NK-92 treated with Interleukin-12 subunit alpha and Interleukin-12 subunit beta, amount 100 ng/mL, for 24 hours (cell line): ENCODE measurements around the gene ST14.
"Not testable (repeated sequence)": the region's sequence is repeated elsewhere in the genome, so short reads cannot be mapped to it uniquely, and the experiment has no call there.

Source experiments
- DNase-seq: peaks from one replicate; lab custom pipeline; 2025; lab: John Stamatoyannopoulos, UW

ST14 gene

DNA sequence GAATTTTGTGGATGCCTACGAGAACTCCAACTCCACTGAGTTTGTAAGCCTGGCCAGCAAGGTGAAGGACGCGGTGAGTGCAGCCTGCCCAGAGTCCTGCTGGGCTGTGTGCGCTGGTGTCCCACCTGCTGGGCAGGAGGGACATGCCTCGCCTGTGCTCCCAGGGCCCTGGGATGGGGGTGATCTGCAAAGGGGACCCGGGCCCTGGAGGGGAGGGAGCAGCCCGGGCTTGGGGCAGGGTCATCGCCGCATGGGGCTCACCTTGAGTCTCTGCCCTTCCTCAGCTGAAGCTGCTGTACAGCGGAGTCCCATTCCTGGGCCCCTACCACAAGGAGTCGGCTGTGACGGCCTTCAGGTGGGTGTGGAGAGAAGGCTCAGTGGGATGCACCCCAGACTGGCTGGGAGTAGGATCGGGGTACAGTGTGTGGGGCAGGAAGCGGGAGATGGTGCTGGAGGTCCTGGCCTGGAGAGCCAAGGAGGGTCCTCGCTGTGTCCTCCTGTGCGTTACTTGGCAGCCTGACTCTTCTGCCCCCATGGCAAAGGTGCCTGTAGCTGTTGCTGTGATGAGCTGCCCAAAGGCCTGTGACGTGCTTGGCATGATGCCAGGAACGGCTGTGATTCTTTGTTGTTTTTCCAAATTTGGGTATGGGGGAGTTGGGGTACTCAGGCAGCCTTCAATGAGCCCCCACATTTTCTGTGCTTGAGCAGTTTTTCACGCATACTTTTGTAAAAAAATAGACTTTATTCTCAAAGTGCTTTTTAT is 29.2 kb downstream of the ST14 start:
- no peak for DNase-seq

DNA sequence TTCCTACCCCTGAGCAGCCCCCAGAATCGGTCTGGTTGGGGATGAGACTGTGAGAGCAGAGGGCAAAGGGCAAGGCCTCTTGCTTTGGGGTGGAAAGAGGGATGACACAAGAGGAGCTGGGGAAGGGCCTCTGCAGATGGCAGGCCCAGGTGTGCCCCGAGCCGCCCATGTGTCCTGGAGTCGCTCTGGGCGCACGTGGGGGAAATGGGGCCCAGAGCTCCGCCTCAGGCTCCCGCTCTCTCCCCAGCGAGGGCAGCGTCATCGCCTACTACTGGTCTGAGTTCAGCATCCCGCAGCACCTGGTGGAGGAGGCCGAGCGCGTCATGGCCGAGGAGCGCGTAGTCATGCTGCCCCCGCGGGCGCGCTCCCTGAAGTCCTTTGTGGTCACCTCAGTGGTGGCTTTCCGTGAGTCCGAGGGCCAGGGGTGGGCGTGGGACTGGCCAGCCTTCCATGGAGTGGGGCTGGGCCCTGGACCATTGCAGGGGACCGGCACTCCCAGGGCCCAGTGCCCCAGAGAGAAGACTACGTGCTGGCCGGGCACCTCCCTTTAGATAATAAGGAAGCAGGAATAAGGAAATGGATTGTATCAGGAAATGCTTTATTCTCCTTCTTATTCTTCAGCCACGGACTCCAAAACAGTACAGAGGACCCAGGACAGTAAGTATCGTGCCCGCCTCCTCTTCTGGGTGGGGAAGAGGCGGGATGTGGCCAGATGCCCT is 30.1 kb downstream of the ST14 start:
- DNase-seq = no peak

DNA sequence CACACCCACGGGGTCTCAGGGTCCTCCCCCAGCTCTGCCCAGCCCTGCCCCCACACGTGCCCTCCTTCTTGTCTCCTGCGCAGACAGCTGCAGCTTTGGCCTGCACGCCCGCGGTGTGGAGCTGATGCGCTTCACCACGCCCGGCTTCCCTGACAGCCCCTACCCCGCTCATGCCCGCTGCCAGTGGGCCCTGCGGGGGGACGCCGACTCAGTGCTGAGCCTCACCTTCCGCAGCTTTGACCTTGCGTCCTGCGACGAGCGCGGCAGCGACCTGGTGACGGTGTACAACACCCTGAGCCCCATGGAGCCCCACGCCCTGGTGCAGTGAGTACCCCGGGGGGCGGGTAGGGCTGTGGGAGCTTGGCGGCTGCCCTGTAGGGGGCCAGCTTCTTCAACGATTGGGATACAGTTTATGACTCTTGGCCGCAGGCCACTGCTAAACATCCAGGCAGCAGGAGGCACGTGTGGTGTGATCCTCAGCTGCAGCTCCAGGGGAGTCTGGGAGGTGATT is 30.8 kb downstream of the ST14 start:
- no peak for DNase-seq

DNA sequence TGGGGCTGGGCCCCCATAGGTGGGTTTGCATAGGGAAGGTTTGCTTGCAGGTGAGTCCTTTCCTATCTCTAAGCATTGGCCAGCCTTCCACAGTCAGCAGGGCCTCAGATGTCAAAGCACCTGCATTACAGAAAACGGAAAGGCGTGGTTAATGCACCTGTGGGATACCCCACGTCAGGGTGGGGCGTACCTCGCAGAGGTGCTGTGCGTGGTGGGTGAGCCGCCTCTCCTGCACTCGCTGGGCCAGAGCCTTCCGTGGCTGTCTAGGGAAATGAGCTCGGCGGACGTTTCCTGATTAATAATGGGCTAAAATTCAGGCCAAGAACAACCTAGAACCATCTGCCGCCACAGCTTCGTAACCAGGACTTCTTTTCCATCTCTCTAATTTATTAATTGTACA is 32.3 kb downstream of the ST14 start:
- DNase-seq = no peak

DNA sequence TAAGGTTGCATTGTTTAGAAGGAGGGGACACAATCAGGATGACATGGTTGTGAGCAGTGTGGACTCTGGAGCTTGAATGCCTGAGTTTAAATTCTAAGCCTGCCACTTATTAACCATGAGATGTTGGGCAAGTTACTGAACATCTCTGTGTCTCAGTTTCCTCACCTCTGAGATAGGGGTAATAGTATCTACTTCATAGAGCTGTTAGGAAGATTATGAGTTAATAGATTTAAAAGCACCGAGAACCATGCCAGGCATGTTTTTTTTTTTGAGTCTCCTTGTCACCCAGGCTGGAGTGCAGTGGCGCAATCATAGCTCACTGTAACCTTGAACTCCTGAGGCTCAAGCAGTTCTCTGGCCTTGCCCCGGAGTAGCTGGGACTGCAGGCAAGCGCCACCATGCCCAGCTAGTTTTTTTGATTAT is 33.3 kb downstream of the ST14 start:
- no peak for DNase-seq

DNA sequence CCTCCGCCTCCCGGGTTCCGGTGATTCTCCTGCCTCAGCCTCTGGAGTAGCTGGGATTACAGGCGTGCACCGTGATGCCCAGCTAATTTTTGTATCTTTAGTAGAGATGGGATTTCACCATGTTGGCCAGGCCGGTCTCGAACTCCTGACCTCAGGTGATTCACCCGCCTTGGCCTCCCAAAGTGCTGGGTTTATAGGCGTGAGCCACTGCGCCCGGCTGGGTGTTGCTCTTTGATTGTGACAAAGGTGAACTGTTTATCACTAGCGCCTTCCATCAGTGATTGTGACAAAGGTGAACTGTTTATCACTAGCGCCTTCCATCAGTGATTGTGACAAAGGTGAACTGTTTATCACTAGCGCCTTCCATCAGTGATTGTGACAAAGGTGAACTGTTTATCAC is 34.0 kb downstream of the ST14 start:
- DNase-seq = not testable (repeated sequence)

DNA sequence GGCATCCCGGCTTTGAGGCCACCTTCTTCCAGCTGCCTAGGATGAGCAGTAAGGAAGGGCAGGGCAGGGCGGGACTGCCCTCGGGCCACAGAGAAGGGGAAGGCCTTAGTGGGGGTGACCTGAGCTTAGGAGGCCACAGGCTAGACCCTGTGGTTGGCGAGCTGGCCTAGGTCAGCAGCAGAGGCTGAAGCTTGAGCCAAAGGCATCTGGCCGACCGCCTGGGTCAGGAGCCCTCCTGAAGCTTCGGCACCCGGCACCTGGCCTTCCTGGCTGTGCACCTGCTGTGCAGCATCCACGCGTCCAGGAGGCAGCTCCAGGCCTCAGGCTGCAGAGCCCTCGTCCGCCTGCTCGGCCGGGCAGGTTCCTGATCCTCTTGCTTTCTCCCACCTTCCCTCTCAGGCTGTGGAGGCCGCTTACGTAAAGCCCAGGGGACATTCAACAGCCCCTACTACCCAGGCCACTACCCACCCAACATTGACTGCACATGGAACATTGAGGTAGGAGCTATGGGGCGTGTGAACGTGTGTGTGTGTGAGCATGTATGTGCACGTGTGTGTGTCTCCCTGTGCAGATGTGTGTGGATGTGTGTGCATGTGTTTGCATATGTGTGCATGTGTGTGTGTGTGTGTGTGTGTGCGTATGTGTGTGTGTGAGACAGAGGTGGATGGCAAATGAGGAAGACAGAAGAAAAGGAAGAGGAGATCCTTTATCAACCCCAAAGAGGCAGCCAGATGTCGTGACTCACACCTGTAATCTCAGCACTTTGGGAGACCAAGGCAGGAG is 34.9 kb downstream of the ST14 start:
- DNase-seq = no peak

- DNase-seq = no peak
These were observed 37.9 kb downstream of the ST14 start for GRCh38 chr11:130197386-130198035.

GRCh38 chr11:130198292-130198691 is 38.7 kb downstream of the ST14 start:
- DNase-seq = no peak

- no peak for DNase-seq
These were observed 39.4 kb downstream of the ST14 start for GRCh38 chr11:130198964-130199363.

GRCh38 chr11:130199792-130200191 is 40.2 kb downstream of the ST14 start:
- no peak for DNase-seq

DNA sequence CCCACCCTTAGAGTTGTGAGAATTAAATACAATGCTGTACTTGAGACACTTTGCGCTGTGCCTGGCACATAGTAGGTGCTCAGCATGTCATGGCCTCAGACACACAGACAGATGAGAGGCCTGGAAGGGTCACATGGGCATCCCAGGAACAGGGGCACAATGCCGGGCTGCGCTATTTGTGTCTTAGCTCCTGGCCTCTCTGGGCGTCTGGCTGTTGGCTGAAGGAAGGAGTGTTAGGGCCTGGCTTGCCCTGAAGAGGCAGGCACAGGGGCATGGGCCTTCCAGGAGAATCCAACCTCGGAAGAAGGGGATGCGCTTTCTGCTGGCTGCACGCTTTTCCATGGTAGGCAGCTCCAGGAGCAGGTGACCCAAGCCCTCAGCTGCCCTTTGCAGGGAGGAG is 41.4 kb downstream of the ST14 start:
- DNase-seq = no peak

DNA sequence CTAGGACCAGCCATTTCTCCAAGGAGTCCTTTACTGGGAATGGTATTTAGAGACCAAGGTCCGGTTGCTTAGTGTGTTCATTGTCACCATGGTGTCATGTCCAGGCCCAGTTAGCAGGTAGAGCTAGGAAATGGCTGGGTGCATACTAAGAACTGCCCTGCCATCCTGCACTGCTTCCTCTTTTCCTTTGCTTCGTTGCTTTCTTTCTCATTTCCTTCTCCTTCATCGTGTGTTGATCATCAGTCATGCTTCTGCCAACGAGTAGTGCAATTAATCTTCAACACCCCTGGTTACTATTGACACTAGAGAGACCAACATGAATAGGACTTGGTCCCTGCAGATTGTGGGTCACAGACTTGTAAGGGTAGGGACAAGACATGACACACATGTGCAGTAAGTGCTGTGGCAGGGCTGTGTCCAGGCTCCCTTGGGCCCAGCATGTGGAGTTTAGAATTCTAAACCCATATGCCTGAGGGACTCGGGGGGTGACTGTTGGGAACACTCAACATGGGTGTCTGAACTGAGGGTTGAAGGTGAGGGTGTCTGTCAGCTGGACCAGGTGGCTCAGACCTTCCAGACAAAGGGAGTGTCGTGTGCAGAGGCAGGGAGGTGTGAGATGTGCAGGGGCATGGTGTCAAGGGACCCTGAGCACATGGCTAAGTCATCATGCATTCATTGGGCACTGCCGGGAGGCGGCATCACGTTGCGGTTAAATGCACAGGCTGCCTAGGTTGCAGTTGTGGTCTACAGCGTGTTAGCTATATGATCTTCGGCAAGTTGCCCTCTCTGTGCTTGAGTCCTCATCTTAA is 42.6 kb downstream of the ST14 start:
- DNase-seq = no peak

DNA sequence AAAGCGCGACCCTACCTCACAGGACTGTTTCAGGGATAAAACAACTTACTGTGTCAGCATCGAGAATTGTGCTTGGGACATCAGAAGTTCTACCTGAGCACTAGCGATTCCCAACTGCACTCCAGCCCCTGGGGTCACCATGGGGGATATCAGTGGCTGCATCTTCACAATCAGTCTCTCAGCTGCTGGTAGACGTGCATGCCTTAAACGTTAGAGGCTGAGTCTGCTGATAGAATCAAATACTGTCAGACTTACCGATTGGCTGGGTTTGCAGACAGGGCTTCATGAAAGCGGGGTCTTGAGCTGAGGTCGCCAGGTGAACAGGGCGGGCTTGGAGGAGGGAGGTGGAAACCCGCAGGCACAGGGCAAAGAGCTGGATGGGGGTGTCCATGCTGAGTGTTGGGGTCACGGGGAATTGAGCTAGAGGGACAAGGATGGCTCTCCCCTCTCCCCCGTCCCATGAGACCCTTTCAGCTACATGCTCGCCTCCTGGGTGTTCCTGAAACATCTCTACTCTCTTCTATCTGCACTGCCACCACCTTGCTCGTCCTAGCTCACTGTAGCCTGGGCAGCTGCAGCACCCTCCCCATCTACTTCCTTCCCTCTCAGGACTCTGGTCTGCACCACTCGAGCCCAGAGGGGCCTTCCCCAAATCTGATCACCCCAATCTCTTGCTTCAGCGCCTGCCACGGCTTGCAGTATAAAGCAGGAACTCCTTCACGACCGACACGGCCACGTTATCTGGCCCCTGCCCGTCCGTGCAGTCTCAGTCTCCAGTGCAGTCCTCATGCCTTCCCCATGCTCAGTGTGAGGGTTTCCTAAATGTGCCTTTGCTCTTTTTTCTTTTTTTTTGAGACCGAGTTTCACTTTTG is 43.5 kb downstream of the ST14 start:
- no peak for DNase-seq

DNA sequence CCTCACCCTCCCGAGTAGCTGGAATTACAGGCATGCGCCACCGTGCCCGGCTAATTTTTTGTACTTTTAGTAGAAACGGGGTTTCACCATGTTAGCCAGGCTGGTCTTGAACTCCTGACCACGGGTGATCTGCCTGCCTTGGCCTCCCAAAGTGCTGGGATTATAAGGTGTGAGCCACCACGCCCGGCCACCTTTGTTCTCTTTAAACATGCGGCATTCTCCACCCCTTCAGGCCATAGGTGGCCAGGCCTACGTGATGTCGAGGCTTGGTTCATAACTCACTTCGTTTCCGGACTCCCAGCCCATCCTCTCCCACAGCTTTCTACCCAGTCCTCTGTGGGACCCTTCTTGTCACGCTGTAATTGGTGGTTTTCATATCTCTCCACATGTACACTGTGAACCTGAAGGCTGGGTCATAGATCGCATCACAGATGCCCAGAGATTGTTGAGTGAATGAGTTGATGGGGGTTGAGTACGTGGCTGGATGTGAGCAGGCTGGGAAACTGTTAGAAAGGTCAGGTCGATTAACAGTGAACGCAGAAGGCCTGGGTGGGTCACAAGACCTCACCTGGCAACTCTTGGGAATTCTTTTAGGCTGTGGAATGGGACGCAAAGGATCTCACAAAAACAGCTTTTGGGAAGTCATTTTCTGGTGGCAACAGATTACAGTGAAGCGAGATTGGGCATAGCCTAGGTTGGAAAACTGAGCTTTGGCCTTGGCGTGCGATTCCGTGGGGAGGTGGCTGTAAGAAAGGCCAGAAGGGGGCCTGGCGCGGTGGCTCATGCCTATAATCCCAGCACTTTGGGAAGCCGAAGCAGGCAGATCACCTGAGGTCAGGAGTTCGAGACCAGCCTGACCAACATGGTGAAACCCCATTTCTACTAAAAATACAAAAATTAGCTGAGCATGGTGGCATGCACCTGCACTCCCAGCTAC is 44.5 kb downstream of the ST14 start:
- DNase-seq = no peak

GRCh38 chr11:130204703-130205095 is 45.1 kb downstream of the ST14 start:
- DNase-seq = no peak

GRCh38 chr11:130206141-130206540 is 46.6 kb downstream of the ST14 start:
- DNase-seq = no peak

GRCh38 chr11:130208241-130209127 is 48.9 kb downstream of the ST14 start:
- DNase-seq = no peak
